Psoas muscle (tissue), 8 donors: ENCODE data around the gene PTGFR. TPM values are rescaled to one million over a fixed set of nuclear protein-coding genes. Genes with fewer than 3 reads are reported as not detected.

Experiments
- ATAC-seq, 4 donors: fragments of 200-7000 bp; cut with Tn5 transposase; one replicate each; pipeline ENCODE4 v1.9.1; 2020; ENCODE audit warnings: moderate library complexity in 3 of 4, mild to moderate bottlenecking in 2 of 4
- DNase-seq, 2 donors: peaks; one replicate each; pipeline ENCODE4 v3.0.0-alpha.2; 2020
- H3K27ac ChIP-seq: fragments of 200-600 bp; one replicate; pipeline ENCODE4 v1.8.0; 2022
- H3K27me3 ChIP-seq, 3 donors: fragments of 200-600 bp in 1 of 3; one replicate each; pipeline versions ENCODE4 v1.6.1 to v1.8.0; 2013 to 2022; ENCODE audit warnings: low read length in 2 of 3, mild to moderate bottlenecking in 2 of 3, moderate library complexity in 1 of 3; ENCODE audit not compliant: insufficient read depth in 3 of 3
- H3K36me3 ChIP-seq, 2 donors: fragments of 200-600 bp in 1 of 2; one replicate each; pipeline versions ENCODE4 v1.6.1 to v1.8.0; 2013 to 2022; ENCODE audit warnings: low read depth in 1 of 2, mild to moderate bottlenecking in 1 of 2, moderate library complexity in 1 of 2; ENCODE audit not compliant: insufficient read depth in 1 of 2
- H3K4me1 ChIP-seq: fragments of 200-600 bp; one replicate; pipeline ENCODE4 v1.8.0; 2022
- H3K4me3 ChIP-seq: fragments of 200-600 bp; one replicate; pipeline ENCODE4 v1.8.0; 2022; ENCODE audit warnings: mild to moderate bottlenecking
- H3K9me3 ChIP-seq: fragments of 200-600 bp; one replicate; pipeline ENCODE4 v1.8.0; 2022
- WGBS, 3 donors: extraction: QIAGEN DNeasy Blood & Tissue Kit; methylation state at CpG; one replicate each; pipeline versions ENCODE4 v1.1.6 to v1.1.7; 2013; 5-methylcytosine and 5-hydroxymethylcytosine counted together
- intact Hi-C, 2 donors: fragments of 100-400 bp; cut with DNase I; formaldehyde crosslinking; loops; one replicate each; pipeline versions ENCODE4 v1.11.0 to v1.14.2; 2022
- polyA plus RNA-seq, 3 donors: library from polyadenylated mRNA; stranded (reverse); fragments of 200-250 nt; gene quantifications; one replicate each; pipeline ENCODE4 v1.2.3, GENCODE V29; 2013
- total RNA-seq, 4 donors: library from RNA; stranded (reverse); fragmentation: NEBNext Ultra II Directional in 2 of 4; extraction: Animal tissue kit (Norgen Biotek cat#: 25700) in 2 of 4; gene quantifications; one replicate each; pipeline versions ENCODE4 v1.2.1 to v1.2.4, GENCODE V29; 2021 to 2023
- TF ChIP-seq, protein P1 (sequence below): fragments of 200-600 bp; IDR thresholded peaks from one replicate; pipeline ENCODE4 v1.8.0; 2022; ENCODE audit warnings: antibody characterized with exemption
- donor health status: healthy with polysubstance abuse.
- donor health status: DM: no; HTN: no; CAD: no; lungs with moderate emphysema.
- donor health status: Bipolar disorder and iron deficiency.
- donor health status: healthy.
- donor health status: DM: yes; HTN: yes; CAD: no.
- donor health status: DM: no; HTN: no; CAD: no.
- donor health status: DM: no; HTN: no; CAD: no.
- donor health status: DM: yes; HTN: yes; CAD: no.

Gene PTGFR
- total and polyA plus RNA-seq, 7 donors, result 0.13 to 2.3 (median 0.95) TPM

GRCh38 chr1:78472851-78473496, 17.8 kb upstream of the PTGFR start:
- 74 to 84% (median 80%) methylated on average over 2 of the region's 2 CpGs for WGBS, 3 donors
- TF ChIP-seq, protein P1, sequence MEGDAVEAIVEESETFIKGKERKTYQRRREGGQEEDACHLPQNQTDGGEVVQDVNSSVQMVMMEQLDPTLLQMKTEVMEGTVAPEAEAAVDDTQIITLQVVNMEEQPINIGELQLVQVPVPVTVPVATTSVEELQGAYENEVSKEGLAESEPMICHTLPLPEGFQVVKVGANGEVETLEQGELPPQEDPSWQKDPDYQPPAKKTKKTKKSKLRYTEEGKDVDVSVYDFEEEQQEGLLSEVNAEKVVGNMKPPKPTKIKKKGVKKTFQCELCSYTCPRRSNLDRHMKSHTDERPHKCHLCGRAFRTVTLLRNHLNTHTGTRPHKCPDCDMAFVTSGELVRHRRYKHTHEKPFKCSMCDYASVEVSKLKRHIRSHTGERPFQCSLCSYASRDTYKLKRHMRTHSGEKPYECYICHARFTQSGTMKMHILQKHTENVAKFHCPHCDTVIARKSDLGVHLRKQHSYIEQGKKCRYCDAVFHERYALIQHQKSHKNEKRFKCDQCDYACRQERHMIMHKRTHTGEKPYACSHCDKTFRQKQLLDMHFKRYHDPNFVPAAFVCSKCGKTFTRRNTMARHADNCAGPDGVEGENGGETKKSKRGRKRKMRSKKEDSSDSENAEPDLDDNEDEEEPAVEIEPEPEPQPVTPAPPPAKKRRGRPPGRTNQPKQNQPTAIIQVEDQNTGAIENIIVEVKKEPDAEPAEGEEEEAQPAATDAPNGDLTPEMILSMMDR, result no peak
- Histone ChIP-seq H3K9me3 (no peaks in the 10 kb centered on the region), H3K4me3 (no peak overlapping the region), H3K4me1 (no peaks in the 10 kb centered on the region), H3K27me3 (no peaks in the 10 kb centered on the region), H3K27ac (no peak overlapping the region), H3K36me3 (no peaks in the 10 kb centered on the region)
- DNase-seq (no peak), ATAC-seq (no peak)
- intact Hi-C loops, result no loop called here

DNA sequence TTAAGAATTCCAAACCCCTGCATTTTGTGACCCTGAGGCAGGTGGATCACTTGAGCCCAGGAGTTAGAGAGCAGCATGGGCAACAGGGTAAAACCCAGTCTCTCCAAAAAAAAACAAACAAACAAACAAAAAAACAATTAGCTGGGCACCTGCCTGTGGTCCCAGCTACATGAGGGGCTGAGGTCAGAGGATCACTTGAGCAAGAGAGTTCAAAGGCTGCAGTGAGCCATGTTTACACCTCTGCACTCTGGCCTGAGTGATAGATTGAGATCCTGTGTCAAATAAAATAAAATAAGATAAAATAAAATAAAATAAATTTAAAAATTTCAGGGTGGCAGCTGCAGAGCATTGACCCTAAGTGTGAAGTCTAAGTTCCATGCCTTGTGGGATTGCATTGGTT, 16.7 kb upstream of the PTGFR start:
- intact Hi-C loops, result no loop called here
- no peaks in the 10 kb centered on the region for H3K9me3 ChIP-seq
- no peak for ATAC-seq
- TF ChIP-seq, protein P1, result no peak
- no peak for DNase-seq
- H3K4me1 ChIP-seq, result no peaks in the 10 kb centered on the region
- H3K27ac ChIP-seq, result no peak overlapping the region
- no peaks in the 10 kb centered on the region for H3K27me3 ChIP-seq
- no peaks in the 10 kb centered on the region for H3K36me3 ChIP-seq
- no peak overlapping the region for H3K4me3 ChIP-seq

GRCh38 chr1:78475888-78476610, 14.7 kb upstream of the PTGFR start:
- no peak for DNase-seq
- intact Hi-C loops, result no loop called here
- no peaks in the 10 kb centered on the region for H3K36me3 ChIP-seq
- no peaks in the 10 kb centered on the region for H3K9me3 ChIP-seq
- no peaks in the 10 kb centered on the region for H3K27me3 ChIP-seq
- H3K27ac ChIP-seq, result no peak overlapping the region
- TF ChIP-seq, protein P1, result no peak
- WGBS, 3 donors, result 34 to 54% (median 44%) methylated on average over 4 of the region's 4 CpGs
- H3K4me3 ChIP-seq, result no peak overlapping the region
- peak in 1 of 4 donors; percentile 67 for ATAC-seq
- no peaks in the 10 kb centered on the region for H3K4me1 ChIP-seq

DNA sequence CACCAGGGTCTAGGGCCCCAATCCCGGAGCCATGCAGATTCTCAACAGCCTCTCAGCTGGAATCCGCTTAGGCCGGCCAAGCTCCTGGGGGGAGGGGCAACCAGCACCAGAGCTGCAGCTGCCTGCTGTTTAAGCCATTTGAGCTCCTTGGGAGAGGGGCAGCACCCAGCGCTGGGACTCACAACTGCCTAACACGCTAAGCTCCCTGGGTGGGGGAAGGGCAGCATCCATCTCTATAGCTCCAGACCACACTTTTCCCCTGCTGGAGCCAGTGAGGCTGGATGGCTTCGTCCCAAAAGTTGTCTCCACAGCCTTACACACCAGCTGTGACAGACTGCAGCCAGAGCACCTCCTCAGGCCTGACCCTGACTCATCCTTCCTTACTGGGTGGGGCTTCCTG, 6.9 kb upstream of the PTGFR start:
- Histone ChIP-seq H3K36me3 (no peaks in the 10 kb centered on the region), H3K4me3 (no peak overlapping the region), H3K9me3 (peaks cover 7% of the 10 kb centered on the region), H3K4me1 (no peaks in the 10 kb centered on the region), H3K27me3 (peaks cover 0 to 5% (median 0%) of the 10 kb centered on the region in 3 donors), H3K27ac (no peak overlapping the region)
- peak in 1 of 2 donors; percentile 53 for DNase-seq
- intact Hi-C loops, result no loop called here
- TF ChIP-seq, protein P1, result no peak
- no peak for ATAC-seq
- WGBS, 3 donors, result 17 to 20% (median 18%) methylated on average over 6 of the region's 6 CpGs
